DOHH2 (cell line): ENCODE data around the gene SLC26A1.

Source experiments
- H3F3A ChIP-seq: fragments of 200-600 bp; sonication (generic), shearing (Covaris generic); 2 replicates; pipeline ENCODE4 v1.6.0; 2016; ENCODE audit warnings: antibody characterized with exemption, mild to moderate bottlenecking; ENCODE audit not compliant: control insufficient read depth, insufficient read depth
- H3K27ac ChIP-seq: fragments of 200-600 bp; sonication (generic); 2 replicates; pipeline ENCODE4 v1.5.1; 2014; ENCODE audit warnings: low read depth, mild to moderate bottlenecking, low read length, moderate library complexity
- H3K27me3 ChIP-seq: fragments of 200-600 bp; sonication (generic); 2 replicates; pipeline ENCODE4 v1.6.1; 2014; ENCODE audit warnings: mild to moderate bottlenecking, low read length, mixed read lengths; ENCODE audit not compliant: control insufficient read depth
- H3K36me3 ChIP-seq: fragments of 200-600 bp; sonication (generic); 2 replicates; pipeline ENCODE4 v1.6.1; 2014; ENCODE audit warnings: mild to moderate bottlenecking, low read length, moderate library complexity, mixed read lengths; ENCODE audit not compliant: control insufficient read depth
- H3K4me1 ChIP-seq: fragments of 200-600 bp; sonication (generic); 2 replicates; pipeline ENCODE4 v1.6.1; 2014; ENCODE audit warnings: mild to moderate bottlenecking, low read length, mixed read lengths; ENCODE audit not compliant: control insufficient read depth
- H3K4me2 ChIP-seq: fragments of 200-600 bp; sonication (generic); 2 replicates; pipeline ENCODE4 v1.6.0; 2014; ENCODE audit warnings: mild to moderate bottlenecking, low read length, moderate library complexity
- H3K4me3 ChIP-seq: fragments of 200-600 bp; sonication (generic); 2 replicates; pipeline ENCODE4 v1.5.1; 2014; ENCODE audit warnings: mild to moderate bottlenecking, low read length, mixed read lengths
- H3K79me2 ChIP-seq: fragments of 200-600 bp; sonication (generic); 2 replicates; pipeline ENCODE4 v1.6.1; 2014; ENCODE audit warnings: mild to moderate bottlenecking, low read length, mixed read lengths; ENCODE audit not compliant: control insufficient read depth
- H3K9me2 ChIP-seq: fragments of 200-600 bp; sonication (generic); replicated peaks from 2 replicates; pipeline ENCODE4 v1.6.1; 2014; ENCODE audit warnings: mild to moderate bottlenecking, low read length, mixed read lengths; ENCODE audit not compliant: control insufficient read depth
- H3K9me3 ChIP-seq: fragments of 200-600 bp; sonication (generic); 2 replicates; pipeline ENCODE4 v1.6.1; 2014; ENCODE audit warnings: antibody characterized with exemption, low read length, mixed read lengths; ENCODE audit not compliant: control insufficient read depth, insufficient read depth
- H4K20me1 ChIP-seq: fragments of 200-600 bp; sonication (generic); 2 replicates; pipeline ENCODE4 v1.6.0; 2014; ENCODE audit warnings: low read depth, mild to moderate bottlenecking, antibody characterized with exemption, low read length, moderate library complexity; ENCODE audit not compliant: control insufficient read depth, insufficient read depth
- CTCF ChIP-seq: fragments of 200-600 bp; sonication (generic); IDR thresholded peaks from one replicate; pipeline ENCODE4 v1.5.1; 2014; ENCODE audit warnings: antibody characterized with exemption, mild to moderate bottlenecking, low read depth, low read length; ENCODE audit not compliant: poor library complexity, severe bottlenecking
- EZH2phosphoT487 ChIP-seq: fragments of 200-600 bp; sonication (generic); IDR thresholded peaks from 2 replicates; pipeline ENCODE4 v1.6.1; 2017; ENCODE audit warnings: borderline replicate concordance, mild to moderate bottlenecking, antibody characterized with exemption, low read length, moderate library complexity, mixed read lengths

The SLC26A1 gene

GRCh38 chr4:1006856-1007255 lies 13.7 kb upstream of the SLC26A1 start:
- TF ChIP-seq EZH2phosphoT487 (no peak), CTCF (no peak)
- Histone ChIP-seq H3K4me3 (no peak overlapping the region), H3K4me2 (no peak overlapping the region), H3K79me2 (no peaks in the 10 kb centered on the region), H3K27me3 (peaks cover 37% of the 10 kb centered on the region), H3K4me1 (peaks cover 23% of the 10 kb centered on the region), H3F3A (peaks cover 9% of the 10 kb centered on the region), H3K27ac (no peak overlapping the region), H3K36me3 (no peaks in the 10 kb centered on the region), H3K9me2 (no peaks in the 10 kb centered on the region), H4K20me1 (0 out of 2 replicates have a peak, but pooled peaks cover 5% of the 10 kb centered on the region), H3K9me3 (no peaks in the 10 kb centered on the region)

DNA sequence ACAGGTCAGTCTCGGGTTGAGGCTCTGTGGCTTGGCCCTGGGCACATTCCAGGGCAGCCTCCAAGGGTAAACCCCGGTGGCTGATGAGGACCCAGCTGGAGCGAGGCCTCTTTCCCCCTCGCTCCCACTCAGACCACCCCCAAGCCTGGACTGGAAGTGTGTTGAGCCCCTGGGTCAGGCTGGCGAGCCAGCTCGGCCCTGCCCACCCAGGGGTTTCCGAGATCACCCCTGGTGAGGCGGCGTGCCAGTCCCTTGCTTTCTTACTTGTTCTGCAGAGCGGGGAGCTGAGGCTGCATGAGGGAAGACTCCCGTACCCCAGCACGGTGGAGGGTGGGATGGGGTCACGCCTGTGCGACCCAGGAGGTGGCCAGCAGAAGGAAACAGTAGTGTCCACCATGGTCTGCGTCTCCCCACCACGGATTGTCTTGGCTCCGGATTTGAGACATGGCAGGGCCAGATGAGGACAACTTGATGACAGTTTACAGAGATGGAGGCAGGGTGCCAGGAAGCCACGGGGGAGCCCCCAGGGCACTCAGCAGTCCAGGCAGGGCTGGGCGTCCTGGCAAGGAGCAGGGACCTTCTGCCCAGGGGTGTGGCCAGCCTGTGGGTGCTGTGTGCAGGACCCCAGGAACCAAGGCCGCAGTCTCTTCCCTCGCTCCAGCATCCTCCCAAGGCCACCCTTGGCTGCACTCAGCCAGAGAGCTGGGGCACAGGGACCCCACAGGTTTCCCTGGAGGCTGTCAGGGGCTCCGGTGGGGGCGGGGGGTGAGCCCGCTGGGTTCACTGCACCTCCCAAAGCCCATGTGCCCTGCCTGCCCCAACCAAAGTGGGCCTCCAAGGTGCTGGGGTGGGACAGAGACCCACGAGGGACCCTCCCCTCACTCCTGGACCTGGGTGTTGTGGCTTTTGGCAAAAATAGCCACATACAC lies 11.6 kb upstream of the SLC26A1 start:
- Histone ChIP-seq H3K9me2 (no peaks in the 10 kb centered on the region), H3K27me3 (peaks cover 25% of the 10 kb centered on the region), H3K79me2 (no peaks in the 10 kb centered on the region), H3K4me1 (peaks cover 24% of the 10 kb centered on the region), H3K9me3 (no peaks in the 10 kb centered on the region), H3F3A (peaks cover under 1% of the 10 kb centered on the region; the same call in 1 of the 2 replicates), H3K27ac (no peak overlapping the region), H3K4me2 (no peak overlapping the region), H3K4me3 (no peak overlapping the region), H4K20me1 (no peaks in the 10 kb centered on the region), H3K36me3 (no peaks in the 10 kb centered on the region)
- no peak for TF ChIP-seq CTCF
- TF ChIP-seq EZH2phosphoT487 = no peak

DNA sequence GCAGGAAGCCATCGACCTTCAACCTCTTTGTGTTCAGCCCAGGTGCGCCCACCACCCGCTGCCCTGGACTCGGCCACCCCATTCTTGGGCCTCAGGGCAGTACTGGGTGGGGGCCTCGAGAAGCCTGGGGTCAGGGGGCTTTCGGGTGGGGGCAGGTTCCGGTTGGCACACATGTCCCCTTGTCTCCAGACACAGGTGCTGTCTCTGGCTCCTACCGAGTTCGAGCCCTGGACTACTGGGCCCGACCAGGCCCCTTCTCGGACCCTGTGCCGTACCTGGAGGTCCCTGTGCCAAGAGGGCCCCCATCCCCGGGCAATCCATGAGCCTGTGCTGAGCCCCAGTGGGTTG lies 10.8 kb upstream of the SLC26A1 start:
- Histone ChIP-seq H3F3A (no peaks in the 10 kb centered on the region), H3K4me2 (no peak overlapping the region), H3K9me2 (no peaks in the 10 kb centered on the region), H3K36me3 (no peaks in the 10 kb centered on the region), H3K79me2 (no peaks in the 10 kb centered on the region), H3K4me3 (no peak overlapping the region), H3K27ac (no peak overlapping the region), H3K4me1 (peaks cover 27% of the 10 kb centered on the region), H3K9me3 (no peaks in the 10 kb centered on the region), H3K27me3 (peaks cover 26% of the 10 kb centered on the region), H4K20me1 (no peaks in the 10 kb centered on the region)
- TF ChIP-seq CTCF = no peak
- no peak for TF ChIP-seq EZH2phosphoT487
